ENCODE data around the gene CDA.

- TF ChIP-seq POLR2AphosphoS5 (IDR thresholded peaks at IDR 0.05; ENCODE audit: low read depth, low read length) (no peak), TAF1 (IDR thresholded peaks at IDR 0.05; ENCODE audit: low read depth, low read length) (no peak), POLR2A (IDR thresholded peaks at IDR 0.05; ENCODE audit: low read depth, low read length) (no peak), POU2F2 (IDR thresholded peaks at IDR 0.05; ENCODE audit: low read depth, low read length) (no peak)
These were observed 44.5 kb downstream of the CDA start, which contains the start of gene PINK1 for GRCh38 chr1:20633190-20634064.

All from GM12891 (cell line).